GM12865 (cell line): ENCODE data around the gene ADD3.

ENCODE experiments used
- DNase-seq: peaks from one replicate; pipeline ENCODE4 v3.0.0; 2010; ENCODE audit warnings: low read depth
- H3K4me3 ChIP-seq: 2 replicates; pipeline ENCODE4 v1.5.1; 2011; ENCODE audit warnings: mild to moderate bottlenecking, low read depth, low read length, control low read depth
- CTCF ChIP-seq: IDR thresholded peaks from 2 replicates; pipeline ENCODE4 v1.5.1; 2011; ENCODE audit warnings: low read length, control low read depth, low read depth, inconsistent platforms; ENCODE audit not compliant: insufficient read depth; ENCODE audit errors: missing control alignments

The ADD3 gene

GRCh38 chr10:110034596-110034995 is 26.8 kb downstream of the ADD3 start:
- TF ChIP-seq CTCF = no peak
- H3K4me3 ChIP-seq = no peak overlapping the region
- no peak for DNase-seq

- no peak for DNase-seq
- no peak overlapping the region for H3K4me3 ChIP-seq
- no peak for TF ChIP-seq CTCF
Observed at GRCh38 chr10:110035070-110035921, 27.5 kb downstream of the ADD3 start.

- no peak for TF ChIP-seq CTCF
- no peak overlapping the region for H3K4me3 ChIP-seq
Observed at GRCh38 chr10:110036640-110037039, 28.9 kb downstream of the ADD3 start.

GRCh38 chr10:110039254-110039653 is 31.5 kb downstream of the ADD3 start:
- TF ChIP-seq CTCF = no peak
- DNase-seq = no peak
- H3K4me3 ChIP-seq = no peak overlapping the region

More at GRCh38 chr10:110036640-110037039, 28.9 kb downstream of the ADD3 start:
- DNase-seq = peak; percentile 41

- DNase-seq = no peak
Observed at GRCh38 chr10:110040108-110040507, 32.3 kb downstream of the ADD3 start.

GRCh38 chr10:110040767-110041478 is 33.1 kb downstream of the ADD3 start:
- DNase-seq = no peak
- TF ChIP-seq CTCF = no peak
- H3K4me3 ChIP-seq = no peak overlapping the region

More at GRCh38 chr10:110040108-110040507, 32.3 kb downstream of the ADD3 start:
- no peak for TF ChIP-seq CTCF
- H3K4me3 ChIP-seq = no peak overlapping the region
